ENCODE measurements around the gene ADCY10.

GRCh38 chr1:167802235-167802634 lies 111.7 kb downstream of the ADCY10 start:
- TF ChIP-seq CTCF (IDR thresholded peaks at IDR 0.05) (no peak), POLR2A (IDR thresholded peaks at IDR 0.05) (no peak)

All from adrenal gland (tissue), 5 donors.